ENCODE measurements around the gene BACE2. TPM values are rescaled to one million over a fixed set of nuclear protein-coding genes. Genes with fewer than 3 reads are reported as not detected.

Gene BACE2
- total RNA-seq, 1 donor = 3.0 TPM

DNA sequence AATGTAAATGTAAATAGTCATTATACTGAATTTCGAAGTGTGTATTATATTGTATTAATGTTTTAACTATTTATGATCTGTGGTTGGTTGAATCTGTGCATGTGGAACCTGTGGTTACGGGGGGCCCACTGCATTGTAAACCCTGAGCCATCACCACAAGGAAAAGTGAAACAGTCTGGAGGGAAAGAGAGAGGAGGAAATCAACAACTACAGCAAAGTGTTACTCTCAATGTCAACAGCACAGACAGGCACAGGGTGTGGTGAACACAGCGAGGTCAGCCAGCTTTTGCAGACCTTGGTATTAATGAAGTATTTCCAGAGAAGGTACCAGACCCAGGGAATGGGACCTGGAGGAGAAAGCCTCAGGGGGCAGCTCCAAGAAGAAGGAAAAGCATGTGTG lies 37.1 kb upstream of the BACE2 start:
- no peak for DNase-seq (ENCODE audit: low read depth)
- TF ChIP-seq, protein P1, sequence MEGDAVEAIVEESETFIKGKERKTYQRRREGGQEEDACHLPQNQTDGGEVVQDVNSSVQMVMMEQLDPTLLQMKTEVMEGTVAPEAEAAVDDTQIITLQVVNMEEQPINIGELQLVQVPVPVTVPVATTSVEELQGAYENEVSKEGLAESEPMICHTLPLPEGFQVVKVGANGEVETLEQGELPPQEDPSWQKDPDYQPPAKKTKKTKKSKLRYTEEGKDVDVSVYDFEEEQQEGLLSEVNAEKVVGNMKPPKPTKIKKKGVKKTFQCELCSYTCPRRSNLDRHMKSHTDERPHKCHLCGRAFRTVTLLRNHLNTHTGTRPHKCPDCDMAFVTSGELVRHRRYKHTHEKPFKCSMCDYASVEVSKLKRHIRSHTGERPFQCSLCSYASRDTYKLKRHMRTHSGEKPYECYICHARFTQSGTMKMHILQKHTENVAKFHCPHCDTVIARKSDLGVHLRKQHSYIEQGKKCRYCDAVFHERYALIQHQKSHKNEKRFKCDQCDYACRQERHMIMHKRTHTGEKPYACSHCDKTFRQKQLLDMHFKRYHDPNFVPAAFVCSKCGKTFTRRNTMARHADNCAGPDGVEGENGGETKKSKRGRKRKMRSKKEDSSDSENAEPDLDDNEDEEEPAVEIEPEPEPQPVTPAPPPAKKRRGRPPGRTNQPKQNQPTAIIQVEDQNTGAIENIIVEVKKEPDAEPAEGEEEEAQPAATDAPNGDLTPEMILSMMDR (IDR thresholded peaks at IDR 0.05; ENCODE audit: insufficient read depth, low read depth, low read length) = no peak

DNA sequence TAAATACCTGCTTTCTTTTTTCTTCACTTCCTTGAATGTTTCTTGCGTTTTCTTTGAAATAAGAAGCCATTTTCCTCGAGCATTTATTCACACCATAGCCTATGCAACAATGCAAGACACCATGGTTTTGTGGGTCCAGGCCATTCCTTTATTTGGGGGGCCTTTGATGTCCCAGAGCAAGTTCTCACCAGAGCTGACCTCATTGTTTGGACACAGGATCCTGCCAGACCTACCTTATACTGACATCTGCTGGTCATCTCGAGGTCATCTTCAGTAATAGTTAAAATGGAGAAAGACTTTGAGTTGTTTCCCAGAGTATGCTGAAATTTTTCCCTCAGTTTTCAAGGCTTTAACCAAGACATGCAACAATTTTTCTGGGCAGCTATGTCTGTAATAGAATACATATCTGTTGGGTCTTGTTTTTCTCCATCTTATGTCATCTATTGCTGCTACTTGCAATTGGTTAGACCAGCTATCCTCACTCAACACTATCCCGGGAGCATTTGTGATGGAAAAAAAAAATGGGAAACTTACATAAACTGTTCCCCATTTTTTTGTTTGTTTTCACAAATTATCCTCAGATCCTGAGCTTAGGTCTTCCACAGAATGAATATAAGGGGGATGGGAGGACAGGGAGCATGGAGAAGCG lies 34.0 kb upstream of the BACE2 start:
- peak; percentile 31 for DNase-seq (ENCODE audit: low read depth)
- H3K4me3 ChIP-seq (ENCODE audit: low read depth, low read length) = no peak overlapping the region
- TF ChIP-seq, protein P1 (IDR thresholded peaks at IDR 0.05; ENCODE audit: insufficient read depth, low read depth, low read length) = peak; percentile 45

More for the DNA sequence above, 37.1 kb upstream of the BACE2 start:
- no peak overlapping the region for H3K4me3 ChIP-seq (ENCODE audit: low read depth, low read length)

DNA sequence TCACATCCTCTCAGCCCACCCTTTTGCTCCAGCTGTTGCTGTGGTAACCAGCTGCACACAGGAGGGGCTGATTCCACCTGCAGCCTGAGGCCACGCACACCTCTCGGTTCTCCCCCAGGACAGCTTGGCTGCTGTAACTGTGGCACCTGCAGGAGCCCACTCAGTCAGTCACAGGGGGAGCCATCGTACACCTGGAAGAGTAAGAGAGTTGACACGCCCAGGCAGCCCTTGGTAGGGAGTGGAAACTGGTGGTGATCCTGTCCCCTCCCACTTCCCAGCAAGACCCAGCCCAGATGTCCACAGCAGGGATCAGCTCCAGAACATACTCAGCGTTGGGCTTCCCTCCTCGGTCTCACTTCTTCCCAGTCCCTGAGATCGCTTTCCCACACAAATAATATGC lies 32.2 kb upstream of the BACE2 start:
- TF ChIP-seq, protein P1 (IDR thresholded peaks at IDR 0.05; ENCODE audit: insufficient read depth, low read depth, low read length) = no peak
- DNase-seq (ENCODE audit: low read depth) = no peak
- H3K4me3 ChIP-seq (ENCODE audit: low read depth, low read length) = no peak overlapping the region

DNA sequence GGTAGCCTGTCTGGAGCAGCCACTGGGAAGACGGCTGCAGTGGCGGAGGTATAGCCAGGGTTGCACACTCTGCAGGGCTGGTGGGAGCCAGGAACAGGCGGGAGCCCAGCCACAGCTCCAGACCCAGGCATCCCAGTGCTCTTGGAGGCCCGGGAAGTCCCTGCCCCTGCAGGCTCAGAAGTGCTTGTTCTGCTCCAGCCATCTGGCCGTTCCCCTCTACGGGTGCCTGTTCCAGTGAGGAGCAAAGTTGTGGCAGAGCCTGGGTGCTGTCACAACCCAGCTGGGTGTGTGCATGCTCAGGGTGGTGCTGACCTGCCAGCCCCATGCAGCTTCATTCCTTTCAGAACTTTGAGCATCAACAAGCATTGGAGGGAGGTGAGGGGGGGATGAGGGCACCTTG lies 31.7 kb upstream of the BACE2 start:
- no peak for DNase-seq (ENCODE audit: low read depth)
- H3K4me3 ChIP-seq (ENCODE audit: low read depth, low read length) = no peak overlapping the region
- TF ChIP-seq, protein P1 (IDR thresholded peaks at IDR 0.05; ENCODE audit: insufficient read depth, low read depth, low read length) = no peak

DNA sequence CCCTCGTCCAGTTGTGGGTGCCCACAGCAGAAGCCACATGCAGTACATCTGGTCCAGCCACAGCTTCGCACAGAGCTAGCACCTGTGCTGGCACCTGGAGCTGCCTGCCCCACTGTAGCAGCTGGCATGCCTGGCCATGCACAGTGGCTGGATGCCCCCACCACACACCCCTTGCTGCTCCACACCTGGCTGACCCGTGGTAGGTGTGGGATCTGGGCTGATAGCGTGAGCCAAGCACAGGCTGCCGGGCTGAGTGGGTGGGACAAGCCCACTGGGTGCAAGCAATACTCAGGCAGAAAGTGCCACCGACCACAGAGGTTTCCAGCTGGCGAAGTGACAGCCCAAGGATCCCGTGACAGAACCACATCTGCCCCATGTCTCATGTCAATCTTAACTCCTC lies 30.6 kb upstream of the BACE2 start:
- DNase-seq (ENCODE audit: low read depth) = no peak
- TF ChIP-seq, protein P1 (IDR thresholded peaks at IDR 0.05; ENCODE audit: insufficient read depth, low read depth, low read length) = no peak
- no peak overlapping the region for H3K4me3 ChIP-seq (ENCODE audit: low read depth, low read length)

DNA sequence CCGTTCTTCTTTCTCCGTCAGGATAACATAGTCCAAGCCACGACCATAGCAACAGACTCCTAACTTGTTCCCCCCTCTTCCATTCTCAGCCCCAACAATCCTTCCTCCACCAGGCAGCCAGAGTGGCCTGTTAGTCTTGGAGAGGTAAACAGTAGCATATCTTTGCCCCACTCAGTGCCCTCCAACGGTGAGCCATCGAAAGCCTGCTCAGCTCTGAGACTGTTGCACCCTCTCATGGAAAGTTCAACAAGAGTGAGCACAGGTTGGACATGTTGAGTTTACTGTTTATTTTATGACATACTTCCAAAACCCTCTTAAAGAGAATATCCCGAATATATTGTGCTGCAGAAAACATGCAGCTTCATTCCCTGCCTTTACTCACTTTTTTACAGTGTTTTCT lies 30.1 kb upstream of the BACE2 start:
- TF ChIP-seq, protein P1 (IDR thresholded peaks at IDR 0.05; ENCODE audit: insufficient read depth, low read depth, low read length) = no peak
- no peak for DNase-seq (ENCODE audit: low read depth)
- H3K4me3 ChIP-seq (ENCODE audit: low read depth, low read length) = no peak overlapping the region

DNA sequence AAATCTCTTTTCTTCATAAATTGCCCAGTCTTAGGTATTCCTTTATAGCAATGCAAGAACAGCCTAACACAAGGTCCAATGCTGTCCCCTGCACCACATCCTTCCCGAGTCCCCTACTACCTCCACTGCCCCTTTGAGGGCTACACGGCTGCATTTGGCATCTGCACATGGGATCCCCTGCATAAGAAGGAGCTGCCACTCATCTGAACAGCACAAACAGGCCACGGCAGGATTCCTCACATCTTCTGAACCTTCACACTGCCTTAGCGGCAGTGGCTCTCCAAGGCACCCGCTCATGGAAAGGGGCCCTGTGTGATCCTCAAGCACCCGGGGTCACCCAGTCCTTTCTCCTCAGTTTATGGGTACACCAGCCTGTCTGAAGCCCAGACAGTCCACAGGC lies 29.2 kb upstream of the BACE2 start:
- no peak overlapping the region for H3K4me3 ChIP-seq (ENCODE audit: low read depth, low read length)
- TF ChIP-seq, protein P1 (IDR thresholded peaks at IDR 0.05; ENCODE audit: insufficient read depth, low read depth, low read length) = no peak
- DNase-seq (ENCODE audit: low read depth) = no peak
